Brain microvascular endothelial cell (primary cell): ENCODE data around the gene GNPAT.

Experiments used
- DNase-seq: peaks from one replicate; pipeline ENCODE4 v3.0.0-alpha.2; 2020
- H3K27ac ChIP-seq: fragments of 250-450 bp; sonication (Bioruptor Pico); 2 replicates; pipeline ENCODE4 v1.5.1; 2020; ENCODE audit warnings: mild to moderate bottlenecking, moderate library complexity
- H3K27me3 ChIP-seq: fragments of 250-450 bp; sonication (Bioruptor Pico); replicated peaks from 2 replicates; pipeline ENCODE4 v1.5.1; 2020; ENCODE audit warnings: mild to moderate bottlenecking
- H3K36me3 ChIP-seq: fragments of 250-450 bp; sonication (Bioruptor Pico); replicated peaks from 2 replicates; pipeline ENCODE4 v1.5.1; 2020; ENCODE audit warnings: mild to moderate bottlenecking
- H3K4me3 ChIP-seq: 2 replicates; pipeline ENCODE4 v1.5.1; 2011; ENCODE audit warnings: low read depth, mild to moderate bottlenecking, control low read depth, low read length, moderate library complexity
- CTCF ChIP-seq: IDR thresholded peaks from 2 replicates; pipeline ENCODE4 v1.5.1; 2011; ENCODE audit warnings: low read depth, mild to moderate bottlenecking, moderate library complexity, low read length, control low read depth, inconsistent platforms; ENCODE audit errors: missing control alignments
- in situ Hi-C: cut with HindIII; loops from 2 replicates; pipeline ENCODE4 v1.10.0; 2017; ENCODE audit warnings: low sequenced_read_pairs, low pct_ligation_motif_present

Gene GNPAT

GRCh38 chr1:231201979-231202633, 38.9 kb upstream of the GNPAT start:
- no peak overlapping the region for H3K4me3 ChIP-seq
- TF ChIP-seq CTCF = no peak
- no peaks in the 10 kb centered on the region for H3K36me3 ChIP-seq
- DNase-seq = no peak
- H3K27me3 ChIP-seq = peaks cover 11% of the 10 kb centered on the region
- no peak overlapping the region for H3K27ac ChIP-seq
- in situ Hi-C loops = loop anchor here (25.0 kb wide), 2 partner anchors 265 to 390 kb away; no protein-coding TSS in a partner anchor

GRCh38 chr1:231203259-231204057, 37.6 kb upstream of the GNPAT start:
- Histone ChIP-seq H3K27me3 (peaks cover 11% of the 10 kb centered on the region), H3K27ac (no peak overlapping the region), H3K36me3 (no peaks in the 10 kb centered on the region), H3K4me3 (no peak overlapping the region)
- in situ Hi-C loops = loop anchor here (25.0 kb wide), 2 partner anchors 266 to 391 kb away; no protein-coding TSS in a partner anchor
- TF ChIP-seq CTCF = no peak
- DNase-seq = no peak

- no peak overlapping the region for H3K4me3 ChIP-seq
- H3K27me3 ChIP-seq = peaks cover 7% of the 10 kb centered on the region
- DNase-seq = peak; percentile 34
- H3K36me3 ChIP-seq = no peaks in the 10 kb centered on the region
- H3K27ac ChIP-seq = no peak overlapping the region
- in situ Hi-C loops = loop anchor here (25.0 kb wide), 2 partner anchors 270 to 395 kb away; no protein-coding TSS in a partner anchor
- TF ChIP-seq CTCF = peak; percentile 25
These were observed 34.2 kb upstream of the GNPAT start for GRCh38 chr1:231206856-231207255.

- Histone ChIP-seq H3K27ac (no peak overlapping the region), H3K4me3 (no peak overlapping the region), H3K27me3 (peaks cover 2% of the 10 kb centered on the region), H3K36me3 (no peaks in the 10 kb centered on the region)
- in situ Hi-C loops = loop anchor here (25.0 kb wide), 2 partner anchors 270 to 395 kb away; no protein-coding TSS in a partner anchor
- DNase-seq = no peak
- TF ChIP-seq CTCF = no peak
These were observed 33.6 kb upstream of the GNPAT start for GRCh38 chr1:231207437-231207836.

DNA sequence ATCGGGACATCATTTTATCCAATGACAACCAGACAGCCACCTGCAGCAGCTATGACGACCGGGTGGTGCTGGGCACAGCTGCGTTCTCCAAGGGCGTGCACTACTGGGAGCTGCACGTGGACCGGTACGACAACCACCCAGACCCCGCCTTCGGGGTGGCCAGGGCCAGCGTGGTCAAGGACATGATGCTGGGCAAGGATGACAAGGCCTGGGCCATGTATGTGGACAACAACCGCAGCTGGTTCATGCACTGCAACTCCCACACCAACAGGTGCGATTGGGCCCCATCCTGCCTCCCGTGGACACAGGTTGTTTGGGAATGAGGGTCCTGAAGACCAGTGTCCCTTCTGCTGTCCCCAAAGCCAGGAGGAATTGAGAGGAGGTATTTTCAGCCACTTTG, 32.0 kb upstream of the GNPAT start:
- H3K36me3 ChIP-seq = no peaks in the 10 kb centered on the region
- H3K4me3 ChIP-seq = no peak overlapping the region
- no peak for DNase-seq
- in situ Hi-C loops = loop anchor here (25.0 kb wide), 2 partner anchors 272 to 397 kb away; no protein-coding TSS in a partner anchor
- TF ChIP-seq CTCF = no peak
- no peak overlapping the region for H3K27ac ChIP-seq
- no peaks in the 10 kb centered on the region for H3K27me3 ChIP-seq
